GM19452 (cell line): ENCODE data around the gene LPO.

Experiments
- ATAC-seq: cut with Tn5 transposase; IDR thresholded peaks from one replicate; pipeline ENCODE4 v1.9.1; 2021; ENCODE audit not compliant: unreplicated experiment

Gene LPO

GRCh38 chr17:58253082-58253481 is 14.7 kb downstream of the LPO start:
- ATAC-seq, result no peak

- ATAC-seq, result no peak
Measured at GRCh38 chr17:58254803-58255202, 16.4 kb downstream of the LPO start.

- ATAC-seq, result no peak
Measured at GRCh38 chr17:58262149-58262548, 23.8 kb downstream of the LPO start.

- no peak for ATAC-seq
Measured at GRCh38 chr17:58263773-58264172, 25.4 kb downstream of the LPO start.

GRCh38 chr17:58264407-58265103 is 26.2 kb downstream of the LPO start:
- ATAC-seq, result no peak

GRCh38 chr17:58265271-58265670 is 26.9 kb downstream of the LPO start:
- no peak for ATAC-seq

- no peak for ATAC-seq
Measured at GRCh38 chr17:58265902-58266875, 27.8 kb downstream of the LPO start.

GRCh38 chr17:58267347-58268324 is 29.3 kb downstream of the LPO start:
- no peak for ATAC-seq

- ATAC-seq, result no peak
Measured at GRCh38 chr17:58268326-58268725, 29.9 kb downstream of the LPO start.

- no peak for ATAC-seq
Measured at GRCh38 chr17:58268774-58269556, 30.6 kb downstream of the LPO start.

- no peak for ATAC-seq
Measured at GRCh38 chr17:58269557-58270291, 31.3 kb downstream of the LPO start.

GRCh38 chr17:58270476-58271215 is 32.3 kb downstream of the LPO start:
- no peak for ATAC-seq

- no peak for ATAC-seq
Measured at GRCh38 chr17:58271216-58271931, 33.0 kb downstream of the LPO start.

GRCh38 chr17:58272367-58273280 is 34.2 kb downstream of the LPO start:
- ATAC-seq, result no peak

- ATAC-seq, result no peak
Measured at GRCh38 chr17:58273453-58274104, 35.2 kb downstream of the LPO start.

- no peak for ATAC-seq
Measured at GRCh38 chr17:58275417-58275816, 37.0 kb downstream of the LPO start.

- ATAC-seq, result no peak
Measured at GRCh38 chr17:58276423-58276822, 38.0 kb downstream of the LPO start.
